ENCODE measurements around the gene MIAT.

Gene MIAT

DNA sequence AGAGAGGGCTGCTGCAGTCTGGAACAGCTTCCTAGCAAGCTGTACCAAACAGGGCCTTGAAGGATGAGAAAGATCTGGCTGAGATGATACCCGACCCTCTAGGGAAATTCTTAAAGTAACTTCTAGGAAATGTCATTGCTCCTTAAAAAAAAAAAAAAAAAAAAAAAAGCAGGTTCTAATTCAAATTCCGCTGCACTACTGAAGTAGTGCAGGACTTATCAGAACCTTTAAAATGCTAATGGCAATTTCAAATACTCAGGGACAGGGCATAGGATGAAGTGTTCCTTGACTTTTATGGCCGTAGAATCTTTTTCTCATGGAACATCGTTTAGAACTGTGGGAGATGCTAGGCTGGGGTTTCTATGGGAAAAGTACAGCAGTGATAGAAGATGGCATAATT lies 13.1 kb downstream of the MIAT start:
- no peak for DNase-seq

DNA sequence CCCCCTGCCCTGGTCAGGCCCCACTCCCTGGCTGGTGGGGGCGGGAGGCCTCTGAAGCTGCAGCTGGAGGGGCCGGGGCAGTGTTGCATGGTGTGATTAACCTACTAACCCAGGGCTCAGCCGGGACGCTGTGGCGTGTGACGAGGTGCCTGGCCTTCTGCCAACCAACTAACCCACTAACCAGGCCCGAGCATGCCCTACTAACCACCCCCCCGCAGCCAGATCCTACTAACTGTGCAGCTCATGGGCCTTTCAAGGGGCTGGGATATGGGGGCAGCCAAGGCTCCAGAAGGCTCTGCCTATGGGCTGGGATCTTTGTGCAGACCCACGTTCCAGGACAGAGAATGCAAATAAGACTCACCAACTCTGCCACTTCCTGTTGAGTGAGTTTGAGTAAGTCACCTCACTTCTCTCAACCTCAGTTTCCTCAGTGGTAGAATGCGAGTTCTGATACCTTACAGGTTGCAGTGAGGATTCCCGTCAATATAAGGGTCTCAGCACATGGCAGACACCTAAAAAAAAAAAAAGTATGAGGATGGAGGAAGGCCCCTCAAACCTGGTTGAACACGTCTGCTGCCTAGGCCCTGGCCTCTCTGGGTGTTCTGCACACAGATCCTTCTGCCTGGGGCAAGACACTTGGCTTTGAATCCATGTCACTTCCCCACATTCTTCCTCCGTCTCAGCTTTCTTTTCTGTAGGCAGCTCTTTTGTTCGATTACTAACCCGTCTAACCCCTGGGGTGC lies 14.1 kb downstream of the MIAT start:
- no peak for DNase-seq

DNA sequence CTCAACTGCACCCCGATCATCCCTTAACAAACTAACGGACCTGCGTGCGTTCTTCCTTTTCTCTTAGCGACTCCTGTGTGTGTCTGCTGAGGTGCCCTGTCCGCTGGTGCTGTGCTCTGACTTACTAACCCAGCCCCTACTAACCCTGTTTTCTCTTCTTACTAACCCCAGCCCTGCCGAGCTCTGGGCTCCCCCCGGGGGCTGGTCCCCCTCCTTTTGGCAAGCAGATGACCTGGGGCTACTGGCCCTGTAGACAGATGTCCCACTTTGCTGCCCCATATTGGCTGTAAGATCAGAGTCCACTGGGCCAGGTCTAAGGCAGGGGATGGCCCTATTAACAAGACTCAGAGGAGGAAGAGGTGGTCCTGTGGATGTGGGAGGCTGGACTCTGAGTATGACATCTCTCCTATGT lies 14.7 kb downstream of the MIAT start:
- DNase-seq, result no peak

DNA sequence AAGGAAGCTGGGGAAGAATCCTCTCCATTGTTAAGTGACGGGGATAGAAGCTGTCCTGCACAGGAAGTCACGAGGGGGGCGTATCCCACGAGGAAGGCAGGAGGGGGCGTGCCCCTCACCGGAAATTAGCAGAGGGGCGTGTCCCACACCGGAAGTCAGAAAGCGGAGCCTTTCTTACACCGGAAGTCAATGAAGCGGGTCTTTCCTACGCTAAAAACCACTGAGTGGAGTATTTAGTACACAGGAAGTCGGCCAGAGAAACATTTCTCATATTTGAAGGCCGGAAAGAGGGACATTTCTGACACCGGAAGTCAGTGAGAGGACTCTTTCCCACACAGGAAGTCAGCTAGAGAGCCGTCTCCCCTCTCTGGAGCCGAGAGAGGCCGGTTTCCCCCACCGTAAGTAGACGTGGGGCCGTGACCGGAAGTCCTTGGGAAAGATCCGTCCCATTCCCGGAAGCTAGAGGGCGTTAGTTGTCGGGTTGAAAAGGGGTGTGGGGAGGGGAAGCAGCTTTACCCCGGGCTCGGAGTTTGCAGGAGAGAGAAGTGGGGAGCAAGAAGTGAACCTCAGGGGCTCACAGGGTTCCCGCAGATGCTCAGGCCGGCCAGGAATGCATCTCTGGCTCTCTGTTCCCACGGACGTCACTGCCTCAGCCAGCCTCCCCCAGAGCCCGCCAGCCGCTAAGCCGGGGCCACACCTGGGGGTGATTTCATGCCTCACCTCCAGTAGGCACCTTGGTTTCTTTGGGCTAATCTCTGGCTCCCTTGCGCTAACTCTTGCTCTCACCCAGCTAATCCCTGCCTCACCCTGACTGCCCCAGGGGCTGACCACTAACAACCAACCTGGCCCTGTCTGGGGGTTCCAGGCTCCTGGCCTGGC lies 15.4 kb downstream of the MIAT start:
- DNase-seq, result peak; percentile 90

DNA sequence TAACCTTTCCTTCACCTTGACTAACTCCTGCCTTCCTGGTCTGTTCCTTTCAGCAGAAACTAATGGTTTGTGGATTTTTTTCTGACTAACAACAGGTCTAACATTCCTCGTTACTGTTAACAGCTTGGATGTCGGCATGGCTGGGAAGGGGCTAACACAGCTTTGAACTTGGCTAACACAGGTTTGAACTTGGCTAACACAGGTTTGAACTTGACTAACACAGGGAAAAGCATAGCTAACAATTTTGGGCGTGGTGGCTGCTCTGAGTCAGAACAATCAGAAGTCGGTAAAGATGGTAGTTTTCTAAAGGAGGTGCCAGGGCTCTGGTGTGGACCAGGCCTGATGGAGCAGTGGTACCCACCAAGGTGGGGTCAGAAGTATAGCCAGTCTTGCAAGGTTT lies 16.1 kb downstream of the MIAT start:
- no peak for DNase-seq

DNA sequence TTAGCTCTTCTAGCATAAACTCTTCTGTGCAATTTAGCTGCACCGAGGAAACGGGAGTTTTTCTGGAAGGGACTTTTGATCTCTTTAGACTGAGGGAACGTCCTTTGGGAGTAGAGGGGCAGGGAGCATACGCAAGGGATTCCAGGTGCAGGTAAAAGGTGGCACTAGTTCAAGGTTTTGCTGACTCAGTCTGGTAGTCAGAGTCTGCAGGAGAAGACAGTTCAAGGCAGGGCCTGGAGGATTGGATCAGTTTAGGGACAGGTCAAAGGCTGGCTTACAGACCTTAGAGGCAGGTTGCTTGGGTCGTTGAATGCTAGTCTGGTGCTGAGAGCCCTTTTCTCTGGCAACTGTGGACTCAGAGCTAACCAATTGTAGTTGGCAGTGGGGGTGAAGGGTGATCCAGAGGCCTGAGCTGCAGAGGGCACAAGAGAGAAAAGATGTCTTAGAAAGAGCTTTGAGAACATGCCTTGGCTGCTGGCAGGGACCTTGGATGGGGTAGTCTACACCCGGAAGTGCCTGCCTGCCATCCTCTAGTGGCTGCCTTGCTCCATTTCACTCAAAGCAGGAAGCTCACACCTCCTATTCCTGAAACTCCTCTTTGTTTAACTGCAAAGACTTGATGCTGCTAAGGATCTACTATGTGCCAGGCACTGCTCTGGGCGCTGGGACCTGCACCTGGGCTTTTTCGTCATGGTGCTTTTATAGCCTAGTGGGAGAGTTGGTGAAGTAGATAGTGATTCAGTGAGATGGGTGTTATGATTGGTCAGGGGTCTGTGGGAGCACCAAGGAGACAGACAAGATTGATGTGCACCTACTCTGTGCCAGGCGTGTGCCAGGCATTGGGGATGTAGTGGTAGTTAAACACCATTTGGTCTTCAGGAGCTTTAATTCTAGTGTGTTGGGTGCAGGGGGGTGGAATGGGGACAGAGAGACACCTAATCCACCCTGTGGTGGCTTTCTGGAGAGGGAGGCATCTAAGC lies 17.1 kb downstream of the MIAT start:
- no peak for DNase-seq

DNA sequence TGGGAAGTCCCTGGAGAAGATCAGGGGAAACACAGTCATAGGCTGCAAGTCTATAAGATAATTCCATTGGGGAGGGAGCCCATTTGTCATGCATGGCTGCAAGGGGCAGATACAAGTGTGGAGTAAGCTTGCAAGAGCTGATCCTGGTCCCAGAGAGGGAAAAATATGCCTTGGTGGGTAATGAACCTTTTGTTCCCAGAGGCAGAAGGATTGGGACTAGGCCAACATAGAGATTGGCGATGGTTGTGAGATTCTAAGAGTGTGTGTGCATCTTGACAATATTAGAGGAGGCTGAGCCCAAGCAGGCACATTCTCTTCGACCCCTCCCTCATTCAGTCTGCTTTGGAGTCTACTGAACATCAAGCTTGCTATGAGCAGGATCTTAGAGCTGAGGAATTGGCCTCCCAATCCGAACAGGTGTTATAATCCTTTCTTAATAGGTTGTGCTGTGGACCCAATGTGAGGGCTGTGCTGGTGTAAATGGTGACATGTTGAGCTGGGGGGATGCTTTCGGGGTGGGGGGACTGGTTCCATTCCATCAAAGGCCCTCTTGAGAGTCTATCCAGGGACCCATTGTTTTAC lies 18.4 kb downstream of the MIAT start:
- DNase-seq, result no peak

DNA sequence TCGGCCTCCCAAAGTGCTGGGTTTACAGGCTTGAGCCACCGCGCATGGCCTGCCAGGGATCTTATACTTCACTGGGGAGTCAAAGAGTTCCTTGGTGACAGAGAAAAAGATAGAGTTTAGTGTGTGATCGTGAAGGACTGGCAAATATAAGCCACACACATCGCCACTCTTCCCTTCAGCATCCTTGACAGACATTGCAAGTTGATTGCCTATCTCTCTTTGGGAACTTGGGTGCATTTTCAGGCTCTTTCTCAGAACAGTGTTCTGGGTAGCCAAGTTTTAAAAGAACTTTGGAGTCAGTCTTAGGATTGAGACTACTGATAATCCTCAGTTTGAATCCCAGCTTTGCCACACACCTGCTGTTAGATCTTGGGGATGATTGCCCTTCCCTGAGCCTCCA lies 19.8 kb downstream of the MIAT start:
- no peak for DNase-seq

DNA sequence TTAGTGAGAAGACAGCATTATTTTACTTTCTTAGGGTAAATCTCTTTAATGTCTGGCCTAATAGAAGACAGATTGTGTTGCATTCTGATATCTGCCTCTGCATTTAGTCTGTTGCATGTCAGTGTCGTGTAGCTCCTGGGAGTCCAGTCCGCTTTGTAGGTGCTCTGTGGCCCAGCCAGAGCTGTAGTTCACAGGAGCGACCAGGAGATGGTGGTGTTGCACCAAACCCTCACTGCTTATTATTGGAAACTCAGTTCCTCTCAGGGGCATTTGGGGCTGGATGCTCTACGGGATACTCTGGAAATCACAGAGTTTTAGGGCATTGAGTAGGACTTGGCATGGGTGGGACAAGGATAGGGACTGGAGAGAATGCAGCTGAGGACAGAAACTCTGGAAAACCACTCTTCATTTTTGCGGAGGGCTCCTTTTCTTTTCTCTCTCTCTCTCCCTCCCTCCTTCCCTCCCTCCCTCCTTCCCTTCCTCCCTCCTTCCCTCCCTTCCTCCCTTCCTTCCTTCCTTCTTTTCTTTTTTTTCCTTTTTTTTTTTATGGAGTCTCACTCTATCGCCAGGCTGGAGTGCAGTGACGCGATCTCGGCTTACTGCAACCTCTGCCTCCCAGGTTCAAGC lies 21.7 kb downstream of the MIAT start:
- peak; percentile 59 for DNase-seq

DNA sequence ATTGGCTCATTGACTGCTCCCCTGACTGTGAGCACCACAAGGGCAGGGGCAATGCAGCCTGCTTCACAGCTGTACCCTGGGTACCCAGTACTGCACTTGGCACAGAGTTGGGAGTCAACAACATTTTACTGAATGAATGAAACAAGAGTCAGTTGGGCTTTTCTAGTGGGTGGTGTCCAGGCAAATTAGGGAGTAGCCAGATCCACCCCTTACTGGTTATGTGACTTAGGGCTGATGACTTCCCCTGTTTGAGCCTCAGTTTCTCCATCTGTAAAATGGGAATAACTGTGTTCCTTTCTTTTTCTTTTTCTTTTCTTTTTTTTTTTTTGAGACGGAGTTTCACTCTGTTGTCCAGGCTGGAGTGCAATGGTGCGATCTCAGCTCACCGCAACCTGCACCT lies 23.1 kb downstream of the MIAT start:
- DNase-seq, result no peak

DNA sequence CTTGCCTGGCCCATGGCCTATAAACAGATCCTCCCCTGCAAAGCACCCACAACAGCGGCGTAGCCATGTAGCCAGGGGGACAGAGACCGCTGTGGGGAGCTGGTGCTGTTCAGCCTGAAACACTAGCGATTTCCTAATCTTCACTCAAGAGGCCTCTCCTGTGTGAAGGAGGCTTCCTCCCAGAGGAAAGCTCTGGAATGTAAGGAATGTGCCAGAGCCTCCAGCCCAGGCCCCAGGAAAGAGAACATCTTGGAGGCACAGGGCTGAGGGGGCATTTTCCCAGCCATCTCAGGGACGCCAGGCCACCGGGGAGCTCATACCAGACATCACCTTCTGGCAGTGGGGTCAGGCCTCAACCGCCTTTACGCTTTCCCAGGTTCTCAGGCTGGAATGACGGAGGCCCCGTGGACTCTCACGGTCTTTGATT lies 24.0 kb downstream of the MIAT start:
- no peak for DNase-seq

DNA sequence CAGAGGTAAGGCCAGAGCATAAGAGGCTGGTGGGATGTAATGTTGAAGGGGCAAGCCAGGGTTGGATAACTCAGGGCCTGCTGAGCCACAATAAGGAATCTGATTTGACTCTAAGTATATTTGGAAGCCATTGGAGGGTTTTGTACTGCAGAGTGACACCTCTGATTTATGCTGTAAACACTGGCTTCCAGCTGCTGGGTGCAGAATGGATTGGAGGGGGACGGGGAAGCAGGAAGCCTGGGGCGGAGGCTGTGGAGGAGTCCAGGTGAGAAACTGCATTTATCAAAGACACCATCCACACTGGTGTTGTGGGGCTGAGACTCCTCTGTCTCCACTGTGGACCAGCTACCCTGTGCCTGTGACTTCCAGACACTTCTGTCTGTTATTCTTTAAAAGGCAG lies 26.8 kb downstream of the MIAT start:
- no peak for DNase-seq

DNA sequence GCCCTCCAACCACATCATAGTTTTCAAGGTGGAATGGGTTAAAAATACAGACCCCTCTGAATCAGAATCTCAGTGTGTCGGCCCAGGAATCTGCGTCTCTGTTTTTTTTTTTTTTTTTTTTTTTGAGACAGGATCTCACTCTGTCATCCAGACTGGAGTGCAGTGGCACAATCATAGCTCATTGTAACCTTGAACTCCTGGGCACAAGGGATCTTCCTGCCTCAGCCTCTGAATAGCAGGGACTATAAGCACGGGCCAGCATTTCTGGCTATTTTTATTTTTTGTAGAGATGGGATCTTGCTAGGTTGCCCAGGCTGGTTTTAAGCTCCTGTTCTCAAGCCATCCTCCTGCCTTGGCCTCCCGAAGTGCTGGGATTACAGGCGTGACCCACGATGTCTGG lies 28.2 kb downstream of the MIAT start:
- no peak for DNase-seq

DNA sequence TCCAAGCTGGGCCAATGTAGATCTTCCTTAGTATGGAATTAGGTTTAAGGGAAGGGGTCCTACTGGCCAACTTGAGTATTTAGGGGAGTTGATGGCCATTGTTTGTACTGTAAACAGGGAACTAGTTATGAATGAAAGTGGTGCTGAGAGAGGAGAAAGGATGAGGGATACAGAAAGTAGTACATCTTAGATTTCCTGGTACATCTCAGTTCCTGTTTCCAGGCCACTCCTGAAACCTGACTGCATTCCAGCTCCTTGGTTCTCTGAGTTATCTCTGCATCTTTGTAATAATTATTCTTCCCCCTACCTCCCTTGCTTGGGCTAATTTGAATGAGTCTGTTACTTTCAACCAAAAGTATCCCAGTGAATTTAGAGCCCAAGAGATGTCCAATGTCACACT lies 30.1 kb downstream of the MIAT start:
- DNase-seq, result no peak

DNA sequence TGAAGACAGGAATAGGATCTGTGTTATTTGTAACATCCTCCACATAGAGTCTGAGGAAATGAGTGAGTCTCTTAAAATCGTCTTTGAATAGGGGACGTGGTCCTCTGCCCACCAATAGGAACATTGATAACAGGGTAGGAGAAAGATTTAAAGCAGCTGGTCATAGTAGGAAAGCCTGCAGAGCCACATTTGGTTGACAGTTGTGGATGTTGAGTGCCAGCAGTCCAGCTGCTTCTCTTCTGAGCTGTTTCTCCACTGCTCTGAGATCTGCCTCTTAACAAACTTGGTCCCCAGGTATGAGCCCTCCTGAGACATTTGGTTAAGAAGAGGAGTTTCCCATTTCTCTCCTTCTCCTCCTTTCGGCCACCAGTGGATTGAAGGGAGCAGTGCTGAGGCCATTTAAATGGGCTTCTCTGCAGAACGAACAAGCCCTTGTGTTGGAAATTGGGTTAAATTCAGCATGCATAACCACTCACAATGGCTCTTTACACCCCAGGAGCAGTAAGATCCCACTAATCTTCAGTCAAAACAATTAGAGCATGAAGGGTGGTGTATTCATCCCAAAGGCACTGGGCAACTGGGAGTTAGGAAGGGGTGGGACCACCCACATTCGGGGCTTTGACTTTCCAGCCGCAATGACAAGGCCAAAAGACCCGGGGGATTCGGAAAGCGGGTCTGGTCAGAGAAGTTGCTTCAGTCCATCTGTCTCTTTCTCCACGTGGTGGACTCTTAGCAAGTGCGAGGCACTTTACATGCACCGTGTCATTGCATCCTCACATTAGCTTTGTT lies 32.3 kb downstream of the MIAT start:
- DNase-seq, result no peak

DNA sequence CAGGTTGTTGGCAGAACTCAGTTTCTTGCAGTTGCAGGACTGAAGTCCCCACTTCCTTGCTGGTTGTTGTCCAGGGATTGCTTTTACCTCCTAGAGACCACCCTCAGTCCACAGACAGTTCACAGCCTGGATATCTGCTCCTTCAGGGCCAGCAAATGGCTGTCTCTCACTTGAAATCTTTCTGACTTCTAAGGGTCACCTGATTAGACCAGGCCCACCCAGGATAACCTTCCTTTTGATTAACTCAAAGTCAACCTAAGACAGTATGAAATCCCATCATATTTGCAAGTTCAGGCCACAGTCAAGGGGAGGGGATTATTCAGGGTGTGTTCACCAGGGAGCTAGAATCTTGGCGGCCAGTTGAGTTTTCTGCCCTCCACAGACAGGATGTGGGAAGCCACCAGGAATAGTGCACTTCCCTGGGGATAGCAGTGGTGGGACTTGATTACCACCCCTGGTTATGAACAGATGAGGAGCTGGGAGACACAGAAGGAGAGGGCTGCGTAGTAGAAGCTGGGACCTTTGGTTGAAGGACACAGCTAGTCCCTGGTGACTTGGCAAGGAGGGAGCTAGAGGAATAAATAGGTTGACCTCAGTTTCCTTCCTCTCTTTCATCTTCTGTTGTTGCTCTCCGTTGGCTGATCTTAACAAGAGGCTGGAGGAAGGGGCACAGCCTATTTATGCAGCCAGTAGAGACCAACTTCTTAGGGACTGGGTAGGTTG lies 33.4 kb downstream of the MIAT start:
- DNase-seq, result no peak

DNA sequence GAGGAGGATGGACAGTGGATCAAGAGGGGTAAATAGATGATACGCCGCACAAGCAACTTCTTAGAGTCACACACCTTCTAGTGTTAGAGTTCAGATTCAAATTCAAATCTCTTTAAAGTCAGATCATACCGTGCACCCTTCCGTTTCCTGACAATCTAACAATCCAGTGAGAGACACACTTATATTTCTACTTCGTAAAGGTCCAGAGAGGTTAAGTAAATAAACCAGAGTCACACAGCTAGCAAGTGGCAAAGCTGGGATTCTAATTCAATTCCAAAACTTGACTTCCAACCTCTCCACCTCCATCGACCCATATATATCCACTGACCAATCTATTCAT lies 34.0 kb downstream of the MIAT start:
- DNase-seq, result no peak

DNA sequence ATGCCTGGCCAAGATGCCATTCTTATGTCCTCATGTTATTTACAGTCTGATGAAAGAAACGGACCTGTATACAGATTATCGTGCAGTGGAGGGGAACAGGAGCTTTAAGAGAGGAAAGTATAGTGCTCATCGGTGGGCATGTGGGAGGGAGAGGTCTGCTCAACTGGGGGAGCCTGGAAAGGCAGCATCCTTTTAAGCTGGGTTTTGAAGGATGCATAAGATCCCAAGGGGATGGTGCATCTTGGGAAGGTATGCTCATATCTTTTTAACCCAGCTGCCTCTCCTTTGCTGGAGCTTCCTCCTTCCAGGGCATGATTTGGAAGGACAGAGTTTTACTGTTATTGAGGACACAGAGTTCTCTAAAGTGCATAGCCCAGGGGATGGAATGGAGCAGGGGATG lies 34.8 kb downstream of the MIAT start:
- no peak for DNase-seq

DNA sequence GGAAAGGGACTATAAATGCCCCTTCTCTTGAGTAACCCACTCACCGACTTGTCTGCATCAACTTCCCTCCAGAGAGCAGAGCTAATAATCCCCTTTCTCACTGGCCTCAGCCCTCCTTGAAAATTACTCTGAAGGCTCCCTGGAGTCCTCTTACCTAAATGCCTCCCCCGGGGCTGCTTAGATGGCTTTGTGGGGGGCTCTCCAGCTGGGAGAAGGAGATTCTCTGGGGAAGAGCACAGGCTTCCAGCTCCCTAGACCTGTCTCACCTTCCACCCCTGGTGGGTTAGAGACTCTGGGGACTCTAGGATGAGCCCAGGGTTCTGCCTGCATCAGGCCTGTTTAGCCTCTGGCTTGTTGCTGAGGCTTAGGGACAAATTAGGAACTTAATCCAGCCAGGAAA lies 39.8 kb downstream of the MIAT start:
- DNase-seq, result no peak

DNA sequence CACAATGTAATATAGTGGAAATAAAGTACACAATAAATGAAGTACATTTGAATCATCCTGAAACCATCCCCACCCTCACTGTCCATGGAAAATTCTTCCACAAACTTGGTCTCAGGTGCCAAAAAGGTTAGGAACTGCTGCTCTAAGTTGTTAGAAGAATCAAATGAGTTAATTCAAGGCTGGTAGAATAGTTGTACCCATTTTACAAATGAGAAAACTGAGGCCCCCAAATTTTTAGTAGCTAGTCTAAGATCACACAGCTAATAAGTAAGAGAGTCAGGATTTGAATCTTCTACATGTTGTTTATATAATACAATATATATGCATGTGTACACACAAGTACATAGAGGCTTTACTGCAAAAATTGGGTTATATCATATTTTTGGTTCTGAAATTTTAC lies 43.1 kb downstream of the MIAT start:
- DNase-seq, result no peak

DNA sequence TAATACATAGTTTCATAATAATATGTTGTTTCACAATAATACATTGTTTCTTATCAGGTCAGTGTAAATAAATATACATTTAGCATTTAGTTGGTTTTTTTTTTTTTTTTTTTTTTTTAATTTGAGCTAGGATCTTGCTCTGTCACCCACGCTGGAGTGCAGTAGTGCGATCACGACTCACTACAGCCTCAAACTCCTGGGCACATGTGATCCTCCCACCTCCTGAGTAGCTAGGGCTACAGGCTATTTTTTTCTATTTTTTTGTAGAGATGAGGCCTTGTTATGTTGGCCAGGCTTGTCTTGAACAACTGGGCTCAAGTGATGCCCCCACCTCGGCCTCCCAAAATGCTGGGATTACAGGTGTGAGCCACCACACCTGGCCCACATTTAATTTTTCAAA lies 43.5 kb downstream of the MIAT start:
- no peak for DNase-seq

Data from NCI-H1694 treated with DMSO at 0.1 percent for 48 hours (cell line).